Epithelial cell of esophagus (primary cell): ENCODE results near the gene ADAM33.

Experiments
- DNase-seq: peaks from one replicate; pipeline ENCODE4 v3.0.0; 2010; ENCODE audit warnings: low read depth
- H3K4me3 ChIP-seq: 2 replicates; pipeline ENCODE4 v1.5.1; 2011; ENCODE audit warnings: mild to moderate bottlenecking, low read length, control low read depth
- TF ChIP-seq, protein P1 (sequence below): IDR thresholded peaks from 2 replicates; pipeline ENCODE4 v1.5.1; 2011; ENCODE audit warnings: low read depth, mild to moderate bottlenecking, low read length, control low read depth, inconsistent platforms; ENCODE audit not compliant: insufficient read depth; ENCODE audit errors: missing control alignments

Gene ADAM33, protein sequence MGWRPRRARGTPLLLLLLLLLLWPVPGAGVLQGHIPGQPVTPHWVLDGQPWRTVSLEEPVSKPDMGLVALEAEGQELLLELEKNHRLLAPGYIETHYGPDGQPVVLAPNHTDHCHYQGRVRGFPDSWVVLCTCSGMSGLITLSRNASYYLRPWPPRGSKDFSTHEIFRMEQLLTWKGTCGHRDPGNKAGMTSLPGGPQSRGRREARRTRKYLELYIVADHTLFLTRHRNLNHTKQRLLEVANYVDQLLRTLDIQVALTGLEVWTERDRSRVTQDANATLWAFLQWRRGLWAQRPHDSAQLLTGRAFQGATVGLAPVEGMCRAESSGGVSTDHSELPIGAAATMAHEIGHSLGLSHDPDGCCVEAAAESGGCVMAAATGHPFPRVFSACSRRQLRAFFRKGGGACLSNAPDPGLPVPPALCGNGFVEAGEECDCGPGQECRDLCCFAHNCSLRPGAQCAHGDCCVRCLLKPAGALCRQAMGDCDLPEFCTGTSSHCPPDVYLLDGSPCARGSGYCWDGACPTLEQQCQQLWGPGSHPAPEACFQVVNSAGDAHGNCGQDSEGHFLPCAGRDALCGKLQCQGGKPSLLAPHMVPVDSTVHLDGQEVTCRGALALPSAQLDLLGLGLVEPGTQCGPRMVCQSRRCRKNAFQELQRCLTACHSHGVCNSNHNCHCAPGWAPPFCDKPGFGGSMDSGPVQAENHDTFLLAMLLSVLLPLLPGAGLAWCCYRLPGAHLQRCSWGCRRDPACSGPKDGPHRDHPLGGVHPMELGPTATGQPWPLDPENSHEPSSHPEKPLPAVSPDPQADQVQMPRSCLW

DNA sequence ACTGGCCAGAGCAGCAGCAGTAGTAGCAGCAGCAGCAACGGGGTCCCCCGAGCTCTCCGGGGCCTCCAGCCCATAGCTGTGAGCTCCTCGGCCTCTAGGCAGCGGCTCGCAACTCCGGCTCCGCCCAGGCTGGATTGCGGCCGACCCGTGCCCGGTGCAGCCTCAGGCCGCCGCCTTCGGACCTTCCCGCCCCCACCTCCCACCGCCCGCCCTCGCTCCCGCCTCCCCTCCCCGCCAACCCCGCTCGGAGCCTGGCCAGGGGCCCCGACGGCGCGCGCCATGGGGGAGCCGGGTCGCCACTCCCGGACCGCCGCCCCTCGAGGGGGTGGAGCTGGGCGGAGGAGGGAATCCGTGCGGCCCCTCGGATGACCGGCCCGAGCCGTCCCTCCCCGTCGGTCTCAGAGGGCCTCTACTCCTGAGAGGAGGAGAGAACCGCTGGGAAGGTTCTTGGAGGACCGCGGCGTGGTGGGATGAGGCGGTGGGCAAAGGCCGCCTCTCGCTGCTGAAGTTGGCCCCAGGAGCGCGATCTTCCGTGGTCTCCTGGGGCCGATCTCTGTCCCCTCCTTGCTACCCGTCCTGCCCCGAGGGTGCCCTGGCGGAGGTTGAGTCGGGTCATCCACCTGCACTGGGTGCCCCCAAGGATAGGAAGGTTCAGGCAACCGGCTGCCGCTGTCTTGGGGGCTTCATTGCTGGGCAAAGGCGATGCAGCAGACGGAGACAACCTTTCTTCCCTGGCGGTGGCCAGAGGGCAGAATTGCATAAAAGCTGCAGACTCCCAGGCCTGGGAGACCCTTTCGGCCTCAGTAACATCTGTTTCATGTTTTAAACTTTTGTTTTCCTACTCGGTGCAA, at the start of gene ADAM33:
TSS of gene ADAM33 (minus strand) at position 80 of the 851 bp plus-strand sequence. CDS start at position 74, 6 bp downstream.
- TF ChIP-seq, protein P1, sequence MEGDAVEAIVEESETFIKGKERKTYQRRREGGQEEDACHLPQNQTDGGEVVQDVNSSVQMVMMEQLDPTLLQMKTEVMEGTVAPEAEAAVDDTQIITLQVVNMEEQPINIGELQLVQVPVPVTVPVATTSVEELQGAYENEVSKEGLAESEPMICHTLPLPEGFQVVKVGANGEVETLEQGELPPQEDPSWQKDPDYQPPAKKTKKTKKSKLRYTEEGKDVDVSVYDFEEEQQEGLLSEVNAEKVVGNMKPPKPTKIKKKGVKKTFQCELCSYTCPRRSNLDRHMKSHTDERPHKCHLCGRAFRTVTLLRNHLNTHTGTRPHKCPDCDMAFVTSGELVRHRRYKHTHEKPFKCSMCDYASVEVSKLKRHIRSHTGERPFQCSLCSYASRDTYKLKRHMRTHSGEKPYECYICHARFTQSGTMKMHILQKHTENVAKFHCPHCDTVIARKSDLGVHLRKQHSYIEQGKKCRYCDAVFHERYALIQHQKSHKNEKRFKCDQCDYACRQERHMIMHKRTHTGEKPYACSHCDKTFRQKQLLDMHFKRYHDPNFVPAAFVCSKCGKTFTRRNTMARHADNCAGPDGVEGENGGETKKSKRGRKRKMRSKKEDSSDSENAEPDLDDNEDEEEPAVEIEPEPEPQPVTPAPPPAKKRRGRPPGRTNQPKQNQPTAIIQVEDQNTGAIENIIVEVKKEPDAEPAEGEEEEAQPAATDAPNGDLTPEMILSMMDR = no peak
- H3K4me3 ChIP-seq = no peak within 1 kb of the TSS
- DNase-seq = no peak

DNA sequence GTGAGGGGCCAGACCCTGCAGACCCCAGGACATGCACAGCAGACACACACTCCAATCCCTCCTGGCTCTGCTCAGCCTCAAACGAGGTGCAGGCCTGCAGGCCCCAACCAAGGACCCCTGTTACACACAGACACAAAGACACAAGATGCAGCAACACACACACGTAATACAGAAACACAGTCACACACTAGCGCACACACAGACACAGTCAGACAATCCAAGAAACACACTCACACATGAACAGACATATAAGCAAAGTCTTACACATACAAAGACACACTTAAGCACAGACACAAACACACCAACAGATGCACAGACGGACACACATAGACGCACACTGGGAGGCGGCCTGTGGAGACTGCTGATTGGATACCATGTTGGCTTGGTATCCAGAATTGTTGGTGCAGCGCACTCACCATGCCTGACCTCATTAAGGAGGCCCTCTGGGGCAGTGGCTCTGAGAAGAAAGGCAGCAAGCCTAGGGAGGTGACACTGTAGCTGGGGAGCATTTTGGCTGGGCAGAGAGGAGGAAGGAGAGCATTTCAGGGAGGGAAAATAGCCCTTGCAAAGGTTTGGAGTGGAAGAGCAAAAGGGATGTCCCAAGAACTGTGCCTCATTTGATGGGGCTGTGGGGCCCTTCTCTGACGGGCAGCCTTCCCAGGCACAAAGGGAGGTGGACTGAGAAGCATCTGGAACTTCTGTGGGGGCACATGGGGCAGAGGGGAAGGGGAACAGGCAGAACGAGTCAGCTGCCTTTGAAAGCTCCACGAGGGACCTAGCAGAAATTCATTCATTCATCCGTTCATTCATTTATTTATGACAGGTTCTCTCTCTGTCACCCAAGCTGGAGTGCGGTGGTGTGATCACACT, 49.2 kb upstream of the ADAM33 start:
- no peak overlapping the region for H3K4me3 ChIP-seq
- DNase-seq = no peak

GRCh38 chr20:3729811-3730540, 48.2 kb upstream of the ADAM33 start:
- no peak for DNase-seq
- TF ChIP-seq, protein P1 = no peak
- H3K4me3 ChIP-seq = no peak overlapping the region

More for the DNA sequence above, 49.2 kb upstream of the ADAM33 start:
- TF ChIP-seq, protein P1 = no peak

DNA sequence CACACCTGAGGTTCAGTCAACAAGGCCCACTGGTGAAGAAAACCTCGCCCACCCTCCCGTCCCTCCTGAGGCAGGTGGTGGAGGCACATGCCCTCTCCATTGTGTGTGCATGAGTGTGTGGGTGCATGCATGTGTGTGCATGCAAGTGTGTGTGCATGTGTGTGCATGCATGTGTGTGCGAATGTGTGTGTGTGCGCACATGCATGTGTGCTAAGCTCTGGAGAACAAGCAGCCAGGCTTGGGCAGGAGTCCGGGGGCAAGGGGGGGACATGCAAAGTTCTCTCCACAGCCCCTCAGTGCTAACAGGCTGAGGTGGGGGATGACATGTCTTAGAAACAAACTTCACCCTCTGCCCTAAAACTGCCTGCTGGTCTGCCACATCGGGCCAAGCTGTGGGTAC, 47.6 kb upstream of the ADAM33 start:
- no peak overlapping the region for H3K4me3 ChIP-seq
- TF ChIP-seq, protein P1 = no peak
- DNase-seq = no peak

DNA sequence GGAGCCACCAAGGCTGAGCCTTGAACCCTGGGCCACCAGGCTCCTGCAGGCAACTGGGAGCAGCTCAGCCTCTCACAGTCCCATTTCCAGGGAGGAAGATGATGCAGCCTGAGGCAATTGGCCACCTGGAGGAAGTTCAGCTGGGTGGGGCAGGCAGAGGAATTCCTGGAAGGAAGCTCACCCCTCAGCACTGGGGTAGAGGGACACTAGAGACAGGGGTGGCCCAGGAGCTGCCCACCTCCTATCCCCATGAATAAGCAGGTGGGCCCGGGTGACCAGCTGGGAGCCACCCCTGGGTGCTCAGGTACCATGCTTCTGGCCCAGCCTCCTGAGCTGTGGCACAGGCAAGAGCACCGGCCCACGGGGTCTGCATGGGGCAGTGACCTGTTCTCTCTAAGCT, 47.1 kb upstream of the ADAM33 start:
- TF ChIP-seq, protein P1 = no peak
- DNase-seq = no peak
- no peak overlapping the region for H3K4me3 ChIP-seq
